ENCODE results near the gene SCN8A. TPM values are rescaled to one million over a fixed set of nuclear protein-coding genes. Genes with fewer than 3 reads are reported as not detected.

The SCN8A gene
- total and polyA plus RNA-seq, 2 experiments from 2014 or later, result 0.88 to 3.7 TPM

GRCh38 chr12:51645961-51646360, 54.9 kb downstream of the SCN8A start:
- DNase-seq (ENCODE audit: low read depth in 1 of 2, low spot score in 1 of 2), result no peak
- Histone ChIP-seq H3K4me3 (no peak overlapping the region), H3K27ac (no peak overlapping the region), H3K4me1 (ENCODE audit: low read depth) (no peaks in the 10 kb centered on the region), H3K9me3 (ENCODE audit: low read depth) (no peaks in the 10 kb centered on the region), H3K36me3 (no peaks in the 10 kb centered on the region), H3K27me3 (no peaks in the 10 kb centered on the region)
- TF ChIP-seq CTCF (IDR thresholded peaks at IDR 0.05; ENCODE audit: low read depth, low read length), result no peak

GRCh38 chr12:51647647-51648046, 56.6 kb downstream of the SCN8A start:
- H3K4me3 ChIP-seq, result no peak overlapping the region

GRCh38 chr12:51653431-51653830, 62.4 kb downstream of the SCN8A start:
- Histone ChIP-seq H3K4me1 (ENCODE audit: low read depth) (no peaks in the 10 kb centered on the region), H3K4me3 (no peak overlapping the region), H3K9me3 (ENCODE audit: low read depth) (no peaks in the 10 kb centered on the region), H3K27ac (no peak overlapping the region), H3K27me3 (no peaks in the 10 kb centered on the region), H3K36me3 (no peaks in the 10 kb centered on the region)
- DNase-seq (ENCODE audit: low read depth in 1 of 2, low spot score in 1 of 2), result no peak
- TF ChIP-seq CTCF (IDR thresholded peaks at IDR 0.05; ENCODE audit: low read depth, low read length), result no peak

More at GRCh38 chr12:51647647-51648046, 56.6 kb downstream of the SCN8A start:
- no peak for TF ChIP-seq CTCF (IDR thresholded peaks at IDR 0.05; ENCODE audit: low read depth, low read length)
- Histone ChIP-seq H3K9me3 (ENCODE audit: low read depth) (no peaks in the 10 kb centered on the region), H3K27me3 (no peaks in the 10 kb centered on the region), H3K4me1 (ENCODE audit: low read depth) (no peaks in the 10 kb centered on the region), H3K36me3 (no peaks in the 10 kb centered on the region), H3K27ac (no peak overlapping the region)
- no peak for DNase-seq (ENCODE audit: low read depth in 1 of 2, low spot score in 1 of 2)

GRCh38 chr12:51661199-51661598, 70.2 kb downstream of the SCN8A start:
- DNase-seq (ENCODE audit: low read depth in 1 of 2, low spot score in 1 of 2), result no peak
- H3K36me3 ChIP-seq, result no peaks in the 10 kb centered on the region
- no peak overlapping the region for H3K27ac ChIP-seq
- no peak for TF ChIP-seq CTCF (IDR thresholded peaks at IDR 0.05; ENCODE audit: low read depth, low read length)
- no peaks in the 10 kb centered on the region for H3K9me3 ChIP-seq (ENCODE audit: low read depth)
- no peaks in the 10 kb centered on the region for H3K4me1 ChIP-seq (ENCODE audit: low read depth)
- no peak overlapping the region for H3K4me3 ChIP-seq
- H3K27me3 ChIP-seq, result no peaks in the 10 kb centered on the region

GRCh38 chr12:51661836-51662235, 70.8 kb downstream of the SCN8A start:
- no peak overlapping the region for H3K4me3 ChIP-seq
- H3K27ac ChIP-seq, result no peak overlapping the region

More at GRCh38 chr12:51661836-51662235, 70.8 kb downstream of the SCN8A start:
- DNase-seq (ENCODE audit: low read depth in 1 of 2, low spot score in 1 of 2), result no peak
- TF ChIP-seq CTCF (IDR thresholded peaks at IDR 0.05; ENCODE audit: low read depth, low read length), result no peak
- no peaks in the 10 kb centered on the region for H3K27me3 ChIP-seq
- no peaks in the 10 kb centered on the region for H3K9me3 ChIP-seq (ENCODE audit: low read depth)
- H3K36me3 ChIP-seq, result no peaks in the 10 kb centered on the region
- H3K4me1 ChIP-seq (ENCODE audit: low read depth), result no peaks in the 10 kb centered on the region

Measured in cardiac muscle cell (in vitro differentiated cells and primary cell).